ENCODE measurements around the gene GPBAR1.

The GPBAR1 gene

DNA sequence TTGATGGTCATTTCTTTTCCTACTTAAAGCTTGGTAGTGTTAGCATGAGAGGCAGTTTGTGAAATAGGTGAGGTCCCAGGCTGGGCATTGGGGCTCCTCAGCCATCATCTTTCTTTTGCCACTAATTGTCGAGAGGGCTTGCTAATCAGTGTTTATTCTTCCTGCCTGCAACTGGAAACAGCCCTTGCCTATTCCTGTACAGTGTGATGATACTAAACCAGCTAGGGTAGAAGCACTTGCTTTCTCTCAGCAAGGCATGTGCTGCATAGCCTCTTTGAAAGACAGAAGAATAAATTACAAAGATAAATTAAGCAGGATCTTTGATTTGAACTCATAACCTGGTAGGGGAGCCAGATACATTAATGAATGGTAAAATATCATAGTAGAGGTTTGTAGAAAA is 16.6 kb upstream of the GPBAR1 start:
- no peak for DNase-seq (ENCODE audit: low read depth)

DNA sequence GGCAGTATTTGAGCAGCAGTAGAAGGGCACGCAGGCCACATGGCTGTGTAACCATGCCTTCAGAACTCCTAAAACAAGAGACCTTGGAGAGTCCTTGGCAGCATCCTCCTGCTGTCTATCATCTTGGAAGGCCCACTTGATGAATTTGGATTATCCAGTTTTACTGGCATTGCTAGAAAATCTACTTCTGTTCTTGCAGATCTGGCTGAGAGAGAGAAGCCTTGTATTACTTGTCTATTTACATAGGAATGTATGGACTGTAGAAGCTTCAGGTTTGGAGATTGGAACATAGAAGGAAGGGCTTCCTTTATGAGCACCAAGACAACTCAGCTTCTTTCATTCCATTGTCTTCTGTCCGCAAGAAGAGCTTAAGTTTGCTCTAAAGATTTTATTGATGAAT is 16.1 kb upstream of the GPBAR1 start:
- DNase-seq (ENCODE audit: low read depth) = no peak

DNA sequence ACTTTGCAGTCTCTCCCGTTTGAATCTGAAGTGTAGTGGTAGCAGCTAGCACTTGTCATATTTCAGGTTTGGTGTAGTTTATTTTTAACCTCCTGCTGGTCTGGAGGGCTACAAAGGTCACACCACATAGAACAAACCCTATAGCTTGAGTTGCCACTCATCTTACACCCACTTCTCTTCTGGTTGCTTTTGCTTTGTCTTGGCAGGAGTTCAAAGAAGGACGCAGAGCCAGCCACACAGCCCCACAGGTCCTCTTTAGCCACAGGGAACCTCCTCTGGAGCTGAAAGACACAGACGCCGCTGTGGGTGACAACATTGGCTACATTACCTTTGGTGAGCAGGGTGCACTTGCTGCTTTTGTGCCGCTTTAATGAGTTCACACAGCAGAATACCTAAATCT is 15.6 kb upstream of the GPBAR1 start:
- no peak for DNase-seq (ENCODE audit: low read depth)

DNA sequence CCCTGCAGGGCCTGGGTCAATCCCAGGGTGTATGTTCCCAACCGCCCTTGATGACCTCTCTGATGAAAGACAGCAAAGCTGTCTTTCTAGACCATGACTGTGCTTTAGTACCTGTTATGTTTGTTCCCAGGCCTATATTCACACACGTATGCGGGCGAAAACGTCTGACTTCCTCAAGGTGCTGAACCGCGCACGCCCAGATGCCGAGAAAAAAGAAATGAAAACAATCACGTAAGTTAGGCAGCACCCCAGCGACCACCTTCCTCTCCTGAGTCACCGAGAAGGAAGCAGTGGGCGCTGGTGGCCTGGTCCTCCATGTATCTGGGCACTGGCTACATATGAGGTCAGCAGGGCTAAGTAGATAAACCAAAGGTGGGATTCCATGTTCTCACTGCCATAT is 11.1 kb upstream of the GPBAR1 start:
- no peak for DNase-seq (ENCODE audit: low read depth)

DNA sequence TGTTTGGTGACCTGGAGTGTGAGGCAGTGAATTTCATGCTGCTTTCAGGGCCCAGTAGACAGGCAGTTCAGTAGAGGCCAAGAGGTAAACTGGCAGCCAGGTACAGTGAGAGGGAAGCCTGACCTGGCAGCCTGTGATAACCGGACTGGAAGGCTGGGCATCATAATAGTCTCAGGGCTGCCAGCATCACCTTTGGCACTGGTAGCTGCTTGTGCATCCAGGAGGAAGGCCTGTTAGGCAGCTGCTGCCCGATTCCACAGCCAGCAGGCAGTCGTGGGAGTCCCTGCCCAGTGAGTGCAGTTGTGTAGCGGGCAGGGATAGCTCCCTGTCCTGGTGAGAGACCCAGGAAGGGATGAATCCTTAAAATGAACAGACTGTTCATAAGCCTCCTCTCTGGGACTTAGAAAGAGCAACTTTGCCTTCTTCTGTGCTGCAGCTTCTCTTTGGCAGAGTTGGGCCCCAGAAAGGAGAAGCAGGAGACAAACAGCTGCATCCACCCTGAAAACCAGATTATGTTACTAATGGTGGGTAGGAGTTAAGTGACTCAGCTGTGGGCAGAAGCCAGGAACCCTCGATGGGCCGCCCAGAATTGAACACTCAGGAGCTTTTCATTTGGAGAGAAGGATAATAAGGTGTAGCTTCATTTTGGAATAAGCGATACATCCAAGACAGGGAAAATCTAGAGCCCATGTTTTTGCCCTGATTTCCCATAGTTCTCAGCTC is 8.1 kb upstream of the GPBAR1 start:
- no peak for DNase-seq (ENCODE audit: low read depth)

DNA sequence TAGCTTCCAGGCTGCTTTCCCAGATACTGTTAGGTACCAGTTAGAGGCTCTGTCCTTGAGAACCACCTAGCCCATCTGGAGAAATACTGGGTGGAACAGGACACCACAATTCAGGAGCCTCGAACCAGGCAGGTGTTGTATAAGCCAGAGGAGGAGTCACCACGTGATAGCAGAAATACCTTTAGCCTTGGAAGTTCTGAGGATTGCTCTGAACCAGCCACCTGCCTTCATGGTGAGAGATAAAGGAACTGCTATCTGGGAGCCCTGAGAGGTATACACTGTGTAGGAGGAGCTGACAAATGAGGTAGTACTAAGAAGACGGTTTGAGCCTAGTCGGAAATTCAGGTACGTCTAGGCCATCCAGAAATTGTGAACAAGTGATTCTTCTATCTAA is 7.6 kb upstream of the GPBAR1 start:
- DNase-seq (ENCODE audit: low read depth) = no peak

DNA sequence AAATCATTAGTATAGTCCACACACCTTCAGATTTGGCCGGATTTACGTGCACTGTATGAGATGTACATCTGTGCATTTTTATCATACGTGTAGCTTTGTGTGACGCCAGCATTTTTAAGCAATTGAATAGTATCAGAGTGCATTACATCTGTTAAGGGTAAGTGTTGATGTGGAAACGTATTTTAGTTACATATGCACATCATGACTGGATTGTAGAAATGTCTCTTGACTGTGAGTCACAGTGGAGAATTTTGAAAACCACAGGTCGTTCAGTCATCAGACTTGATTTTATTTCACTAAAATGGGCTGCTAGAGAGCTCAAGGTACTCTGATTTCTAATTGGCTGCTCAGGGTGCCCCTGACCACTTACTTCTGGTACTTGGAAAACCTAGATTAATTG is 5.4 kb upstream of the GPBAR1 start:
- DNase-seq (ENCODE audit: low read depth) = peak; percentile 22

DNA sequence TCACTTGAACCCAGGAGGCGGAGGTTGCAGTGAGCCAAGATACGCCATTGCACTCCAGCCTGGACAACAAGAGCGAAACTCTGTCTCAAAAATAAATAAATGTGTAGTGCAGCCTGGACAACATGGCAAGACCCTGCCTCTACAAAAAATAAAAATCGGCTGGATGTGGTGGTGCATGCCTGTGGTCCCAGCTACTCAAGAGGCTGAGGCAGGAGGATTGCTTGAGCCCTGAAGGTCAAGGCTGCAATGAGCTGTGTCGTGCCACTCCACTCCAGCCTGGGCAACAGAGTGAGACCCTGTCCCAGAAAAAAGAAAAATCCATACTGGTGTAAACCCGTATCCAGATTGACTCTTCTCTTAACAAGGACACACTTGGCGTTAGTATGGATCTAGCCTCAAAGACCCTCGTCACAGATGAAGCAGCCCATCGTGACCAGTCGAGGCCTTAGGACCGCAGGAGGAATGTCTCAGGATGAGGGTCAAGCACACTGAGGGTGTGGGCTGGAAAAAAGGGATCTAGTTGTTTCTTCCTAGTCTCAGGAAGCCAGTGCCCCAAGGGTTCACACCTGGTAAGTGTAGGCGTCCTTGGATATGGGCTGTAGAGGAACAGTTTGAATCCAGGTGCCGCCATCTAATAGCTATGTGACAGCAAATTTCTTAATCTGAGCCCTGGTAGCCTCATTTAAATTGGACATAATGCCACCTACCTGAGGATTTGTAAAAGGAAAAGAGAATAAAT is 4.0 kb upstream of the GPBAR1 start:
- no peak for DNase-seq (ENCODE audit: low read depth)

DNA sequence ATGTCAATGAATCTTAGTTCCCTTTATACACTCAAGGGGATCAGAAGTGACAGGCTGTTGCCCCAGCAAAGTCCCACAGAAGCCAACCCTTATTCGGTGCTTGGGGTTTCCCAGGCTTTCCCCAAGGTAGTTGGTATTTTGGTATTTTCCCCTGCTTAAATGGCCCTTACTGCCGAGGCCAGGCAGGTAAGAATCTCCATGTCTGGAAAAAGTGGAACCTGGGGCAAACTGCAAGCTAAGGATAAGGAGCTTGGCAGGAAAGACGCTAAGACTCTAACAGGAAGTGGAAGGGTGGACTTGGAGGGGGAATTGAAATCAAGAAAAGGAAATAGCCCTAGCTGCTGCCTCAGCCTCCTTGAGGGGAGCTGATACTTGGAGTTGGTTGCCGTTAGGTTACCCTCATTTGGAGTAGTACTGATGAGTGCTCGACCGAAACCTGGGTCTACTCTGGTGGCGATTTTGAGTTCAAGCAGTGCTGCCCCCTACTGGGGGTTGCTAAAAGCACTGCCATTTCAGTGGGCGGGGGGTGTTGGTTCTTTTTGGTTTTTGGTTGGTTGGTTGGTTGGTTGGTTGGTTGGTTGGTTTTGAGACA is 3.3 kb upstream of the GPBAR1 start:
- DNase-seq (ENCODE audit: low read depth) = no peak

DNA sequence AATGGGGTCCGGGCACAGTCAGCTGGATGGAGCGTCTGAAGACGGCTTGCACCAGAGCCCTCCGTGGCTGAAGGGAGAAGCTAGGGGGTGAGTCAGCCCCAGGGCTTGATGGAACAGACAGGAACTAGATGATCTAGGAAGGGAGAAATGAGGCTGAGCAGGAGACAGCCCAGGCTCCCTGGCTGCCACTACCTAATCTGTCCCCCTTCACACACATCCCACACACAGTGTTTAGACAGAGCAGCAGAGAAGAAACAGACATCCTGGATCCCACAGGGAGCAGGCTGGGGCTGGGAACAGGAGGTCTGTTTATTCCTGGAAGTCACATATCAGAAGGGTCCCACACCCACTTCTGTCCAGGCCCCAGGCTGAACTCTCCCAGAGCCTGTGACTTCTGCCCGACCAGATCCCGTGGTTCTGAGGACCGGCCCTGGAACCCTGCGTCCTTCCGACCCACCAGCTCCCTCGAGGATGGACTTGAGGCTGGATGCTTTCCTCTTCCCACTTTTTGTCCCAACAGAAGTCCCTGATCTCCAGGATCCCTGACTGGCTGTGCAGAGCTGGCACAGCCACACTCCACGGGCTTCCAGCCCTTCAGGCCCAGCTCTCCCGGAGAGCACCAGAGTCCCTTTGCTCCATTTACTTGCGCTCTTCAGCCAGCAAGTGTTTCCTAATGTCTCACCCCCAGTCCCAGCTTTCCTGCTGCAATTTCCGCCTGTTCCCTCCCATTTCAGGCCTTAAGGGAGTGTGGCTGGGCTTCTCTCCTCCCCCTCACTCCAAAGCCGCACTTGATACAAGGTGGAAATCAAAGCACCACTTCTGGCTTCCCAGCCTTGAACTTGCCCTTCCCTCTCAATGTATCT is 1.5 kb upstream of the GPBAR1 start:
- DNase-seq (ENCODE audit: low read depth) = peak; percentile 58

DNA sequence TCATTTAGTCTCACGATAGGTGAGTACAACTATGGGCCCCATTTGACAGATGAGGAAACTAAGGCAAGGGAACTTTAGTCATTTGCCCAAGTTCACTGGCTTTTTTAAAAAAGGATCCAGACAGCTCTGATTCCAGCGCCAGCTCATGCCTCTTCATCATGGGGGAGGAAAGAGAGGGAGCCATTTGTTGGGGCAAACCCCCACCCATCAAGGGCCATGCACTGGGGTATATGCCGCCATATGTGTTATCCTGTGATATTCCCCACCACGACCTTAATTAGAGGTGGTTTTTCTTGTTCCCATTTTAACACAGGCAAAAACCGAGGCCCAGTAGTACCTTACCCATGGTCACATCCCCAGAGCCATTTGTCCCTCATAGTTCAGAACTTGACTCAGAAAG is 649 bp upstream of the GPBAR1 start:
- DNase-seq (ENCODE audit: low read depth) = no peak

DNA sequence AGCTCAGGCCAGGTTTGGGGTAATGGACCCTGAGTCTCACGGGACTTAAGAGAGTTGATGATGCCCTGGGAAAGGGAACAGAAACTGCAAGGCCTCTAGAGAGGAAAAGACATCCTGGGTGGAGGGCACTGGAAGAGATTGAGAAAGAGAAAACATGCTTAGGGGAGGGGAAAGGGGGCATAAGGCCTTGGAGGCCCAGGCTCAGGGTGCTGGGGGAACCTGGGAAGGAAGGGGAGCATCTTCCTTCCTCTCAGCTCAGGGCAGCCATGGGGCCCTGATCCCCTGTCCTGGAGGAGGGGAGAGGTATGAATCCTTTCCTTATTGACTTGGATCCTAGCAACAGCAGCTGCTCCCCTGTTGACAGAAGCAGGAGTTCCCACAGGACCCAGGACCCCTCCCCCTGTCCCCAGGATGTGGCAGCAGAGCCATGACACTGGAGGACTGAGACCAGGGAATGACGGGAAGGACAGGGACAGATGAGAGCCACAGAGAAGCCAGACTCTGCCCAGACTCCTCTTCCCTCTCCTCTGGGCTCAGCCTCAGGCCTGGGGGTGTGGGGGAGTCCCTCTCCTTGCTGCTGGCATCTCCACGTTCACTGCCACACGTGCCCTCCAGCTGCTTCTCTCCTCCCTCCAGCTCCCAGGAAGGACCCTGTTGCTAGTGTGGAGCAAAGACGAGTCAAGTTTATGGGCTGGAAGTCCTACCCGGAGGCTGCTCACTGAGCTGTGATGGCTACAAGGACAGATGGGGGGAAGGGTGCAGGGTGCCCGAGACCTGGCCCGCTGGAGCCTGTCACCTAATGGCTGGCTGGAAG is 815 bp downstream of the GPBAR1 start:
- DNase-seq (ENCODE audit: low read depth) = no peak

DNA sequence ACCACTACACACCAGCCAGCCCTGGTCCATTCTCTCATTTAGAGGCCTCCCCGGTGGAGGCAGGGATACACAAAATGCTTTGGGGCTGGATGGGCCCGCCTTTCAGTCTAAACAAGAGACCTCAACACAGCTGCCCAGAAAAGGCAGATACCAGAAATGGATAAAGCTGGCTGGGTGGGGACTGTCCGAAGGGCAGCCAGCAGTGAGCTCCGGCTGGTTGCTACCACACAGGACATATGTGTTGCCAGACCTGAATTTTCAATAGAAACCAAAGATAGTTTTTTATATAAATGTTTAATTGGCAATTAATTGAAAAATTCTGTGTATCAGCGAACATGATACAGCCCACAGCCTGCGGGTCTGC is 1.4 kb downstream of the GPBAR1 start:
- DNase-seq (ENCODE audit: low read depth) = no peak

DNA sequence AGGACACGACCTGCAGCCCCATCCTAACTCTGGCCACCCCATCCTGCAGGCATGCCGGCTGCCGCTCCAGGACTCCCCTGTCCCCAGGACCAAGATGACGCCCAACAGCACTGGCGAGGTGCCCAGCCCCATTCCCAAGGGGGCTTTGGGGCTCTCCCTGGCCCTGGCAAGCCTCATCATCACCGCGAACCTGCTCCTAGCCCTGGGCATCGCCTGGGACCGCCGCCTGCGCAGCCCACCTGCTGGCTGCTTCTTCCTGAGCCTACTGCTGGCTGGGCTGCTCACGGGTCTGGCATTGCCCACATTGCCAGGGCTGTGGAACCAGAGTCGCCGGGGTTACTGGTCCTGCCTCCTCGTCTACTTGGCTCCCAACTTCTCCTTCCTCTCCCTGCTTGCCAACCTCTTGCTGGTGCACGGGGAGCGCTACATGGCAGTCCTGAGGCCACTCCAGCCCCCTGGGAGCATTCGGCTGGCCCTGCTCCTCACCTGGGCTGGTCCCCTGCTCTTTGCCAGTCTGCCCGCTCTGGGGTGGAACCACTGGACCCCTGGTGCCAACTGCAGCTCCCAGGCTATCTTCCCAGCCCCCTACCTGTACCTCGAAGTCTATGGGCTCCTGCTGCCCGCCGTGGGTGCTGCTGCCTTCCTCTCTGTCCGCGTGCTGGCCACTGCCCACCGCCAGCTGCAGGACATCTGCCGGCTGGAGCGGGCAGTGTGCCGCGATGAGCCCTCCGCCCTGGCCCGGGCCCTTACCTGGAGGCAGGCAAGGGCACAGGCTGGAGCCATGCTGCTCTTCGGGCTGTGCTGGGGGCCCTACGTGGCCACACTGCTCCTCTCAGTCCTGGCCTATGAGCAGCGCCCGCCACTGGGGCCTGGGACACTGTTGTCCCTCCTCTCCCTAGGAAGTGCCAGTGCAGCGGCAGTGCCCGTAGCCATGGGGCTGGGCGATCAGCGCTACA is 2.1 kb downstream of the GPBAR1 start:
- DNase-seq (ENCODE audit: low read depth) = no peak

DNA sequence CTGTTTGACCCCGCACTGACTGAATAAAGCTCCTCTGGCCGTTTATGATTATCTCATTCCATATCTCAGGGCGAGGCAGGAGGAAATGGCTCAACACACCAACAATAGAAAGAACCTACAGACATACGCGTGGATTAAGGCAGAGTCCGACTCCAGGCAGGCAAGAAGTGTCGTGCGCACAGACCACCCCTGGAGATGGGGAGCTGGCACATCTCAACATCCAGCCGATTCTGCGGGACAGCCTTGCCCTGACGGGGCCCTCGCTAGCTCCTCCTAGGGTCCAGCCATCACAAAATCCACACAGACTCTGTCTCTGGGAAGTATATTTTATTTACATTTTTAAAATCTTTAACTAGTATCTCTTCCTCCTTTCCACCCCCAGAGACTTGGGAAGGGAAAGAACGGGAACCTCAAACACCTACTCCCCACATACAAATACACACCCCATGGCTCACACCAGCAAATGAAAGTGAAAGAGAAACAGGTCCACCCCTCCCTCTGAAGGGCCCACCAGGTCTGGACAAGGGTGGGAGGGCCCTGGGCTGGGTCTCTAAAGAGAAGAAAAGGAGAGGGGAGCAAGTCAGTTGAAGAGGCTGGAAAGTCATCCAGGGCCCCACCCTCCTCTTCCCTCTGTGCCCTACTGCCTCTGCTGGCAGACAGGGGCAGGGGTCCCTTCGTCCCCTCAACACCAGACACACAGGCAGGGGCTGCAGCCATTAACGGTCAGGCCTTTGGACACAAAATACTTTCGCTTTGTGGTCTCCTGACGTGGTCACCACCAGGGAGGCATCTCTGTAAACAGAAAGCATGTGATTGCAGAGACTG is 3.2 kb downstream of the GPBAR1 start:
- no peak for DNase-seq (ENCODE audit: low read depth)

DNA sequence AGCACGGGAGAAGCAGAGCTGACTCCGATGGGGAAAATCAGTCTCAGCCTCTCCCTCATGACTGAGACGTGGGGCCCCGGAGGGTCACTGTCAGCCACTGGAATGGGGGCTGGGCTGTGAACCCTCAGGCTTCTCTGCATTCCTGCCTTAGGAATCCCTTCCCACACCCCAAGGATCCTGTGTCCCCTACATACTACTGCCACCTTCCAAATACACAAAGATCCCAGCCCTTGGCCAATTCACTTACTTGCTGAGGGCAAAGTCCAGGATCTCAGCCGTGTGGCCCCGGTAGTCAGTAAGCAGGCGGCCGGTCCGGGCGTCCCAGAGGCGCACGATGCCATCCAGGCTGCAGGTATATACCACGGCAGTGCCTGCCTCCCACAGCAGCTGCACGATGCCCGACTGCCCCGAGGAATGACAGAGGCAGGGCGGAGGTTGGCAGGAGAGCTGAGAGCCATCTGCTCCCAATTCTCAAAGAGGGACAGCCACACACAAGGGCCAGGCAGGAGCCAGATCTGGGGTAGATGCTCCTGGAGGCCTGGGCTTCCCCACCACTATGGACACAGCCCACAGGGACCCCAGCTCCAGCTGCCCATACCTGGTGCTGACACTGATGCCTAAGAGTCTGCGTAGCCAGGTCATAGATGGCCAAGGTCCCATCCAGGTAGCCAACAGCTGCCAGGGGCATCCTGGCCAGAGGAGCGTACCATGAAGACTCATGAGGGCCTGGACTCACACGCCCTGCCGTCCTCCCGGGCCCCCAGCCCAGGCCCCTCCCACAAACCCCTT is 4.2 kb downstream of the GPBAR1 start:
- DNase-seq (ENCODE audit: low read depth) = no peak

DNA sequence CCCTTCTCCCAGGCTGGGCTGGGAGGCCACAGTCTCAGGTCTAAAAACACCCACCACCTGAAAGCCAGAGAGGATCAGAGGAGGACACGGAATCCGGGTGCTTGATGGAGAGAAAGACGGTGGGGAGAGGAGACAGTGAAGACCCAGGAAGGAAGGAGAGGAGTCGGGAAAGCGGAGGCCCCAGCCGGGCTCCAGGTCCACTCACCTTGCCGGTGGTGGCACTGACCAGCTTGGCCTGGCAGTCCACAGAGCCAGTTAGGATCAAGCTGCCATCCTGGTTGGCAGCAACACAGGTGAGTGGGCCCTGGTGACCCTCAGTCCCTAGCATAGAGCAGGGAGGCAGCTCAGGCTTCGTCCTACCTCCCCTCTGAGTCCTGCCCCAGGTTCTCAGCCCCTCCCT is 4.8 kb downstream of the GPBAR1 start:
- no peak for DNase-seq (ENCODE audit: low read depth)

DNA sequence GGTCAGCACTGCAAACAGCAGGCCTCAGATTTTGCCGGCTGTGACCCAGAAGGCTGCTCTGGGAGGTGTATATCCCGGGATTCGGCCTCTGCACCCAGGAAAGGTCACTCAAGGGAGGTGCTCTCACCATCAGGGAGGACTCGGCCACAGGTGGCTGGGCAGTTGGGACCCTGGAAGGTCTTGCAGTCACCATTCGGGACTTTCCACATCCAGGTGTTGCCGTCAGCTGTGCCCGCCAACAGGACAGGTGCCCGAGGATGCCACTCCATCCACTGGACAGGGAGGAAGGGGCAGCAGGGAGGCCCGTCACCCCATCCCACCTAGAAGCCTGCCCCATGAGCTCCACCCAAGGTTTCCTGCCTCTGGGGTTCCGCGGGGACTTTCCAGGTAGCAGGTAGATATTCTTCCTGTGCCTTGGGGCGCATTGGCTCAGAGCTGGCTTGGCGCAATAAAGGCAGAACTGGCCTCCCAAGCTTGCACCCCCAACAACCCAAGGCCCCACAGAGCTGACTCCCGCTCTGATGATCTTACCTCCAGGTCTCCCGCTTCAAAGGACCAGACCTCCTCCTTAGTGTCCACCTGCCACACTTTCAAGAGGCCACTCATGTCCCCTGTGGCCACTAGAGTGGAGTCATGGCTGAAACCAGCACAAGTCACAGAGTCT is 5.6 kb downstream of the GPBAR1 start:
- DNase-seq (ENCODE audit: low read depth) = no peak
